PC-3 (cell line): ENCODE results near the gene MOB3A. TPM values are rescaled to one million over a fixed set of nuclear protein-coding genes. Genes with fewer than 3 reads are reported as not detected.
A peak's percentile ranks its signal among the peaks of the same experiment; 100 is the strongest.
"Not testable (repeated sequence)": the region's sequence is repeated elsewhere in the genome, so short reads cannot be mapped to it uniquely, and the experiment has no call there.

Source experiments
- ATAC-seq: fragments of 200-7000 bp; cut with Tn5 transposase; 2 replicates; pipeline ENCODE4 v1.9.1; 2020; ENCODE audit warnings: mild to moderate bottlenecking, moderate library complexity
- BruUV-seq: library from RNA; stranded (reverse); fragments of 400-500 nt; replicated peaks from 2 replicates; lab custom pipeline; 2021; lab: Mats Ljungman, UMichigan
- CTCF ChIA-PET: fragments of 300-600 bp; sonication (Branson Sonifier 250); formaldehyde crosslinking; loops from one replicate; lab custom pipeline; 2022; ENCODE audit warnings: antibody characterized with exemption; lab: Charles Lee
- POLR2A ChIA-PET: fragments of 300-600 bp; sonication (Branson Sonifier 250); formaldehyde crosslinking; loops from one replicate; lab custom pipeline; 2022; ENCODE audit warnings: antibody characterized with exemption; ENCODE audit not compliant: unreplicated experiment; lab: Charles Lee
- DNase-seq: peaks from one replicate; pipeline ENCODE4 v3.0.0-alpha.2; 2015
- H2AFZ ChIP-seq: fragments of 300-600 bp; sonication (generic); 2 replicates; pipeline ENCODE4 v1.6.0; 2016; ENCODE audit warnings: antibody characterized with exemption, low read length
- H3F3A ChIP-seq: fragments of 300-600 bp; sonication (generic); one replicate; pipeline ENCODE4 v1.6.0; 2017; ENCODE audit warnings: antibody characterized with exemption, low read length, control low read depth, mild to moderate bottlenecking; ENCODE audit not compliant: unreplicated experiment
- H3K27ac ChIP-seq: fragments of 300-600 bp; sonication (generic); 2 replicates; pipeline ENCODE4 v1.5.1; 2016; ENCODE audit warnings: mild to moderate bottlenecking, low read length
- H3K27me3 ChIP-seq: fragments of 300-600 bp; sonication (generic); 2 replicates; pipeline ENCODE4 v1.6.1; 2016; ENCODE audit warnings: low read length, mixed read lengths
- H3K36me3 ChIP-seq: fragments of 300-600 bp; sonication (generic); 2 replicates; pipeline ENCODE4 v1.6.1; 2016; ENCODE audit warnings: low read depth, mixed run types, low read length, mixed read lengths
- H3K4me1 ChIP-seq: fragments of 300-600 bp; sonication (generic); 2 replicates; pipeline ENCODE4 v1.5.1; 2016; ENCODE audit warnings: low read length; ENCODE audit not compliant: insufficient read depth
- H3K4me2 ChIP-seq: fragments of 300-600 bp; sonication (generic); 2 replicates; pipeline ENCODE4 v1.6.0; 2016; ENCODE audit warnings: low read length
- H3K4me3 ChIP-seq: fragments of 300-600 bp; sonication (generic); 2 replicates; pipeline ENCODE4 v1.5.1; 2016; ENCODE audit warnings: mild to moderate bottlenecking, low read length, mixed read lengths
- H3K79me2 ChIP-seq: fragments of 300-600 bp; sonication (generic); 2 replicates; pipeline ENCODE4 v1.6.1; 2017; ENCODE audit warnings: low read length, mixed read lengths
- H3K9ac ChIP-seq: fragments of 300-600 bp; sonication (generic); 2 replicates; pipeline ENCODE4 v1.6.0; 2016; ENCODE audit warnings: mild to moderate bottlenecking, low read length
- H3K9me2 ChIP-seq: fragments of 300-600 bp; sonication (generic); replicated peaks from 2 replicates; pipeline ENCODE4 v1.6.1; 2016; ENCODE audit warnings: mixed run types, low read length, mixed read lengths
- H3K9me3 ChIP-seq: fragments of 300-600 bp; sonication (generic); 2 replicates; pipeline ENCODE4 v1.6.1; 2016; ENCODE audit warnings: low read length, mixed read lengths
- H4K20me1 ChIP-seq: fragments of 300-600 bp; sonication (generic); 2 replicates; pipeline ENCODE4 v1.6.1; 2016; ENCODE audit warnings: low read length, mixed read lengths
- EZH2 ChIP-seq: fragments of 300-600 bp; sonication (generic); IDR thresholded peaks from one replicate; pipeline ENCODE4 v1.6.1; 2017; ENCODE audit warnings: antibody characterized with exemption, mild to moderate bottlenecking, low read length; ENCODE audit not compliant: unreplicated experiment
- EZH2phosphoT487 ChIP-seq: fragments of 300-600 bp; sonication (generic); IDR thresholded peaks from 2 replicates; pipeline ENCODE4 v1.6.1; 2018; ENCODE audit warnings: mild to moderate bottlenecking, antibody characterized with exemption, low read length, borderline replicate concordance
- intact Hi-C: fragments of 100-400 bp; cut with micrococcal nuclease; formaldehyde crosslinking; loops from 2 replicates; pipeline ENCODE4 v1.9.0; 2023
- total RNA-seq: library from RNA; depleted of rRNA; stranded (reverse); fragments of >200 nt; gene quantifications from 2 replicates; pipeline ENCODE4 v1.2.3, GENCODE V29; 2014
- TF ChIP-seq, protein P1 (sequence below): fragments of 300-600 bp; sonication (generic); conservative IDR thresholded peaks from 2 replicates; pipeline ENCODE4 v1.5.1; 2017; ENCODE audit warnings: antibody characterized with exemption, low read depth, mild to moderate bottlenecking, low read length

The MOB3A gene
- total RNA-seq, 1 experiment from 2014 or later, result 15.1 TPM

DNA sequence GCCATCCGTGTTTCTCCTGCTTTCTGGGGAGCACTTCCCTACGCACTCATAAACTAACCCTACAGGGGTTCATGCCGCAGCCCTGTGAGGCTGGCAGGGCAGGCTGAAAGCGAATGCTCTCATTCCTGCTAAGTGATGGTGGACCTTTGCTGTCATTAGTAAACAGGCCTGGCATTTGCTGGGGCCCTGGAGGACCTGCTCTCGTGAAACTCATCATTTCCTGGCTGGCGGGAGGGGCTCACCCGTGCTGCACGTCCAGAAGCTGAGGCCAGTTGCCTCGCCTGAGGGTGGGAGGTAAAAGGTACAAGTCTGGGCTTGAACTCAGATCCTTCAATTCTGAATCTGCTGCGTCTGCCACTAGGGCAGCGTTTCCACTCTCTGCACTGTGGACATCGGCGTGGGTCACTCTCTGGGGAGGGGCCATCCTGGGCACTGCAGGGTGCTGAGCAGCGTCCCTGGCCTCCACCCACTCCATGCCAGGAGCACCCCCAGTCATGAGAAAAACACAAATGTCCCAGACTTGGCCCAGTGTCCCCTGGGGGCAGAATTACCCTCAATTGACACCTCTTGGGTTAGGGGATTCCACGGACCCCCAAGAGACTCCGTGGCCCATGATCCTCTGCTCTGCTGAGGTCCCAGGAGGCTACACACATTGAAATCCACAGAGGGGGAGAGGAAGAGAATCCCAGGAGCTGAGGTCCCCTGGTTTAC lies 7.0 kb downstream of the MOB3A start:
- H2AFZ ChIP-seq, result no peak overlapping the region
- peaks cover 31% of the 10 kb centered on the region for H3K4me1 ChIP-seq
- H3K79me2 ChIP-seq, result peaks cover 24% of the 10 kb centered on the region
- no peaks in the 10 kb centered on the region for H3K36me3 ChIP-seq
- POLR2A ChIA-PET, result no interaction called here
- TF ChIP-seq, protein P1, sequence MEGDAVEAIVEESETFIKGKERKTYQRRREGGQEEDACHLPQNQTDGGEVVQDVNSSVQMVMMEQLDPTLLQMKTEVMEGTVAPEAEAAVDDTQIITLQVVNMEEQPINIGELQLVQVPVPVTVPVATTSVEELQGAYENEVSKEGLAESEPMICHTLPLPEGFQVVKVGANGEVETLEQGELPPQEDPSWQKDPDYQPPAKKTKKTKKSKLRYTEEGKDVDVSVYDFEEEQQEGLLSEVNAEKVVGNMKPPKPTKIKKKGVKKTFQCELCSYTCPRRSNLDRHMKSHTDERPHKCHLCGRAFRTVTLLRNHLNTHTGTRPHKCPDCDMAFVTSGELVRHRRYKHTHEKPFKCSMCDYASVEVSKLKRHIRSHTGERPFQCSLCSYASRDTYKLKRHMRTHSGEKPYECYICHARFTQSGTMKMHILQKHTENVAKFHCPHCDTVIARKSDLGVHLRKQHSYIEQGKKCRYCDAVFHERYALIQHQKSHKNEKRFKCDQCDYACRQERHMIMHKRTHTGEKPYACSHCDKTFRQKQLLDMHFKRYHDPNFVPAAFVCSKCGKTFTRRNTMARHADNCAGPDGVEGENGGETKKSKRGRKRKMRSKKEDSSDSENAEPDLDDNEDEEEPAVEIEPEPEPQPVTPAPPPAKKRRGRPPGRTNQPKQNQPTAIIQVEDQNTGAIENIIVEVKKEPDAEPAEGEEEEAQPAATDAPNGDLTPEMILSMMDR, result no peak
- TF ChIP-seq EZH2phosphoT487, result no peak
- TF ChIP-seq EZH2, result no peak
- H3K4me2 ChIP-seq, result peak overlapping the region; percentile 85
- peak overlapping the region; percentile 84 for H3K27ac ChIP-seq
- no peaks in the 10 kb centered on the region for H4K20me1 ChIP-seq
- H3K4me3 ChIP-seq, result peak overlapping the region; percentile 26; the same call in 1 of the 2 replicates
- DNase-seq (peak; percentile 58), ATAC-seq (peak; percentile 51)
- no peaks in the 10 kb centered on the region for H3K9me3 ChIP-seq
- no peaks in the 10 kb centered on the region for H3F3A ChIP-seq
- CTCF ChIA-PET, result no interaction called here
- no peaks in the 10 kb centered on the region for H3K9me2 ChIP-seq
- no peaks in the 10 kb centered on the region for H3K27me3 ChIP-seq
- no TSS peak for BruUV-seq
- peak overlapping the region; percentile 48 for H3K9ac ChIP-seq
- intact Hi-C loops, result no loop called here

DNA sequence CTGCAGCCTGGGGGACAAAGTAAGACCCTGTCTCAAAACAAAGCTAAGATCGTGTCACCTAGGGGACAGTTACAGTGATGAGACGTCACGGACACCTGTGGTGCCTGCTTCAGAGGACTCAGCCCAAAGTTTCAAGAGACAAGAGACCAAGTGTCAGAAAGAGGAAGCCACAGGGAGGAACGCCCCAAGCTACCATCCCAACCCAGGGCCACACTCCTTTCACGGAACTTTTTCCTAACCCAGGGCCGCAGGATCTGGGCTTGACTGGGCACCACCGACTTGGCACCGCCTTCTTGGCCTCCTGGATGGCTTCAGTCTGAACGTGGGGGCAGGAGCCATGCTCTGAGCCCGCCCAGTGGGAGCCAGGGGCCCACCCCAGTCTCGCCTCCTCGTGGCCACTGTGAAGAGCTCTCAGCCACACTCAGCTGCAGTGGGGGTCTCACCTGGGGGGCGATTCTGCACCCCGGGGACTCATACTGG lies 8.5 kb downstream of the MOB3A start:
- Histone ChIP-seq H3K79me2 (peaks cover 12% of the 10 kb centered on the region), H3K4me1 (peaks cover 31% of the 10 kb centered on the region), H3F3A (no peaks in the 10 kb centered on the region), H3K9me2 (no peaks in the 10 kb centered on the region), H3K9ac (no peak overlapping the region), H3K4me3 (no peak overlapping the region), H3K4me2 (no peak overlapping the region), H3K27me3 (no peaks in the 10 kb centered on the region), H4K20me1 (no peaks in the 10 kb centered on the region), H3K36me3 (no peaks in the 10 kb centered on the region), H3K9me3 (no peaks in the 10 kb centered on the region), H3K27ac (no peak overlapping the region), H2AFZ (no peak overlapping the region)
- CTCF ChIA-PET, result no interaction called here
- POLR2A ChIA-PET, result interaction anchor here (0.7 kb wide), 1 partner anchor 182 kb away, joined by 4 read pairs; no protein-coding TSS in a partner anchor
- DNase-seq (no peak), ATAC-seq (no peak)
- BruUV-seq, result no TSS peak
- TF ChIP-seq, protein P1, result no peak
- TF ChIP-seq EZH2phosphoT487 (no peak), EZH2 (no peak)
- intact Hi-C loops, result no loop called here

DNA sequence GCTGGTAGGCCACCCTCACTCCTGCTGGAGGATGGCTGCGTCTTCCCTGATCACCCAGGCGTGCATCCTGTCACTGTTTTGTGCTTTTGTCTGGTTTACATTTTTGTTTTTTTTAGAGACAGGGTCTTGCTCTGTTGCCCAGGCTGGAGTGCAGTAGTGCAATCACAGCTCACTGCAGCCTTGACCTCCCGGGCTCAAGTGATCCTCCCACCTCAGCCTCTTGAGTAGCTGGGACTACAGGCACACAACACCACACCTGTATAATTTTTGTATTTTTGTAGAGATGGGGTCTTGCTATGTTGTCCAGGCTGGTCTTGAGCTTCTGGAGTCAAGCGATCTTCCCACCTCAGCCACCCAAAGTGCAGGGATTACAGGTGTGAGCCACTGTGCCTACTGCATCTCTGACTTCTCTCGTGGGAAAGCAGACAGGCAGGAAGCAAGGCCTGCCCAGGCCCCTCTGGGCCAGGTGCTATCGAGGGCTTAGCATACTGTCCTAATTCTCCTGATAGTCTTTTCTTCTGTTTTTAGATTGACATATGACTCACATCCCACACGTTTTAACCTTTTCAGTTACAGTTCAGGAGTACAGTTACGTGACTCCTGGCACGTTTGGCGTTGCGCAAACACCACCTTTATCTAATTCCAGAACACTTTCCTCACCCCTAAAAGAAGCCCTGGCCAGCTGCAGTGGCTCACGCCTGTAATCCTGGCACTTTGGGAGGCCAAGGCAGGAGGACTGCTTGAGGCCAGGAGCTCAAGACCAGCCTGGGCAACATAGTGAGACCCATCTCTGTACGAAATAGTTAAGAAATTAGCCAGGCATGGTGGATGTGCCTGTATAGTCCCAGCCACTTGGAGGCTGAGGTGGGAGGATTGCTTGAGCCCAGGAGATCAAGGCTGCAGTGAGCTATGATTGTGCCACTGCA lies 9.2 kb downstream of the MOB3A start:
- H3K36me3 ChIP-seq, H4K20me1 ChIP-seq, H3K9me2 ChIP-seq, H3K9ac ChIP-seq, H3F3A ChIP-seq, ATAC-seq, H2AFZ ChIP-seq, H3K4me2 ChIP-seq, intact Hi-C loops, H3K4me3 ChIP-seq, H3K9me3 ChIP-seq, BruUV-seq, H3K27me3 ChIP-seq, H3K27ac ChIP-seq, POLR2A ChIA-PET, CTCF ChIA-PET: not testable (repeated sequence)
- Histone ChIP-seq H3K79me2 (peaks cover 11% of the 10 kb centered on the region), H3K4me1 (peaks cover 31% of the 10 kb centered on the region)
- DNase-seq, result peak; percentile 25
